ENCODE data around the gene RMRP.
"Not testable (repeated sequence)": the region's sequence is repeated elsewhere in the genome, so short reads cannot be mapped to it uniquely, and the experiment has no call there.

RMRP gene

DNA sequence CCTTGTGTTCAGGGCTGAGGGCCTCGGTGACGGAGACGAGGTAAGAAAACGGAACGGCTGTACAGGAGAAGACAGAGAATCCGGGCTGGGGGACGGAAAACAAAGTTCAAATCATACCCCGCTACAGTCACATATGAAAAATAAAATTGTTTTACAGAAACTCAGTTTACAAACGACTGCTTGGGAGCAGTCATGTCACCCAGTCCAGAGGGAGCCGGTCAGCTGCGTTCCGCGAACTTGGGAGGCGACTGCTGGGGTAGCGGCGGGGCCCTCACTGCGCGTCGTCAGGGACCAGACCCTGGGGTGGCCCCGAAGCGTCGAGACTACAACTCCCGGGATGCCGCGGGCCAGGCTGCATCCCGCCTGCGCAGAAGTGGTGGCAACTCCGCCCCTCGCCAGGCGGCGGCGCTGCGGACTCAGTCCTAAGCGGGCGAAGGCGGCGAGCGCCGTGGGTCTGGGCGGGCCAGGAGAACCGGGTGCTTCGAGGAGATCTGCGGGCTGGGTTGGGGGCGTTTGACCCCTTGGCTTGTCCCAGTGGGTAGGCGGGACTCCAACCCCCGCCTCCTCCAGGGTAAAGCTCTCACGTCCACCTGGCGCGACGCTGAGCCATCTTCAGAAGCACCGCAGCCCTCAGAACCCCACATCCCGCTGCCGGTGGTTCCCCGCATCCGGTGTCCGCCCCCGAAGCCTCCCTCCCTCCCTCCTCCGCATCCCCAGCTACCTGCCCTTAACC lies 11.1 kb downstream of the RMRP start:
- no peaks in the 10 kb centered on the region for H3K36me3 ChIP-seq (ENCODE audit: control insufficient read depth in 5 of 5, insufficient read depth in 5 of 5, low read length in 5 of 5)
- H3K9ac ChIP-seq (ENCODE audit: low read length in 5 of 5) = peak overlapping the region; percentile 75 to 95 (median 85)
- H3K27me3 ChIP-seq (ENCODE audit: control insufficient read depth in 5 of 5, insufficient read depth in 4 of 5, low read length in 5 of 5) = no peaks in the 10 kb centered on the region
- H3K4me3 ChIP-seq (ENCODE audit: low read depth in 1 of 5, low read length in 5 of 5) = peak overlapping the region; percentile 46 to 84 (median 74)
- peaks cover 3 to 71% (median 68%) of the 10 kb centered on the region in 5 donors for H3K4me1 ChIP-seq (ENCODE audit: control insufficient read depth in 5 of 5, insufficient read depth in 5 of 5, low read length in 5 of 5)
- no peaks in the 10 kb centered on the region for H3K9me3 ChIP-seq (ENCODE audit: control insufficient read depth in 5 of 5, low read length in 5 of 5)
- peak overlapping the region; percentile 98 for H3K27ac ChIP-seq (ENCODE audit: low read depth, low read length)

DNA sequence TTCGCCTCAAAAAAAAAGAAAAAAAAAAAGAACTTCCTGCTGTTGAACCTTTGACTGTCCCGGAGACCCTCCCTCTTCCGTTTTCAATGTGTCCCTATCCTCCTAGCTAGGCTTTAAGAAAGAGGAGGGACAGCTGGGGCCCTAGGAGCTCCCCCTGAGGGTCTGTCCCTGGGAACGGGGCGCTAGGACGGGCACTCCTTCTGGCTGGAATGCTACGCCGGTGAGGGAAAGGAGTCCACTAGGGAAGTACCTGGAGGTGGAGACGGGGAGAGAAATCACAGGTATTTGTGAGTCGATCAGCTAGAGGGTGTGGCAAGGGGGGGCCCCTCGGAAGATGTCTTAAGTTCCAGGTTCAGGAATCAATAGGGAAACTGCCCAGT lies 11.7 kb downstream of the RMRP start:
- peak overlapping the region; percentile 46 to 84 (median 74) for H3K4me3 ChIP-seq (ENCODE audit: low read depth in 1 of 5, low read length in 5 of 5)
- H3K4me1 ChIP-seq (ENCODE audit: control insufficient read depth in 5 of 5, insufficient read depth in 5 of 5, low read length in 5 of 5) = peaks cover 3 to 70% (median 68%) of the 10 kb centered on the region in 5 donors
- no peaks in the 10 kb centered on the region for H3K36me3 ChIP-seq (ENCODE audit: control insufficient read depth in 5 of 5, insufficient read depth in 5 of 5, low read length in 5 of 5)
- peak overlapping the region; percentile 75 to 95 (median 85) for H3K9ac ChIP-seq (ENCODE audit: low read length in 5 of 5)
- H3K9me3 ChIP-seq (ENCODE audit: control insufficient read depth in 5 of 5, low read length in 5 of 5) = no peaks in the 10 kb centered on the region
- H3K27me3 ChIP-seq (ENCODE audit: control insufficient read depth in 5 of 5, insufficient read depth in 4 of 5, low read length in 5 of 5) = no peaks in the 10 kb centered on the region
- peak overlapping the region; percentile 98 for H3K27ac ChIP-seq (ENCODE audit: low read depth, low read length)

DNA sequence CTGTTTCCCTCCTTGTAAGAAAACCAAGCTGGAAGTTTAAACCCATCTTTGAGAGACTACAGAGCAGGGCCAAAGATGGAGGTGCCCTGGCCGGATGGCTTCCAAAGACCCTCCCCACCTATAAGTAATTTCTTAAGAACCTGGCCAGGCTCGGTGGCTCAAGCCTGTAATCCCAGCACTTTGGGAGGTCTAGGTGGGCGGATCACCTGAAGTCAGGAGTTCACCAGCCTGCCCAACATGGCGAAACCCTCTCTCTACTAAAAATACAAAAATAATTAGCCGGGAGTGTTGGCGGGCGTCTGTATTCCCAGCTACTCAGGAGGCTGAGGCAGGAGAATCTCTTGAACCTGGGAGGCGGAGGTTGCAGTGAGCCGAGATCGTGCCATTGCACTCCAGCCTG lies 12.1 kb downstream of the RMRP start:
- peak overlapping the region; percentile 46 to 84 (median 74) for H3K4me3 ChIP-seq (ENCODE audit: low read depth in 1 of 5, low read length in 5 of 5)
- H3K27me3 ChIP-seq (ENCODE audit: control insufficient read depth in 5 of 5, insufficient read depth in 4 of 5, low read length in 5 of 5); H3K36me3 ChIP-seq (ENCODE audit: control insufficient read depth in 5 of 5, insufficient read depth in 5 of 5, low read length in 5 of 5); H3K9me3 ChIP-seq (ENCODE audit: control insufficient read depth in 5 of 5, low read length in 5 of 5): not testable (repeated sequence)
- H3K4me1 ChIP-seq (ENCODE audit: control insufficient read depth in 5 of 5, insufficient read depth in 5 of 5, low read length in 5 of 5) = peaks cover 3 to 66% (median 65%) of the 10 kb centered on the region in 5 donors
- H3K9ac ChIP-seq (ENCODE audit: low read length in 5 of 5) = peak overlapping the region in 4 of 5 donors; percentile 25 to 95 (median 84)
- H3K27ac ChIP-seq (ENCODE audit: low read depth, low read length) = peak overlapping the region; percentile 98

DNA sequence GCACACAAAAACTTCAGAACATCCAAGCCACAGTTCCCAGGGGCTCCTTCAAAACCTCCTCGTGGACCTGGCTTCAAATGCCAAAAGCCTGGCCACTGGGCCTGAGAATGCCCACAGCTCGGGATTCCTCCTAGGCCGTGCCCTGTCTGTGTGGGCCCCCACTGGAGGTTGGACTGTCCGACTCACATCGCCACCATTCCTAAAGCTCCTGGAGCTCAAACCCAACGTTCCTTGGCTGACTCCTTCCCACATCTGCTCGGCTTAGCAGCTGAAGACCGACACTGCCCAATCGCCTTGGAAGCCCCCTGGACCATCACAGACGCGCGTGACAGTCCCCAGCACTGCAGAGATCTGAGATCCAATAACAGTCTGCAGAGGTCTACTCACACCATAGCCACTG lies 14.8 kb downstream of the RMRP start:
- no peak overlapping the region for H3K27ac ChIP-seq (ENCODE audit: low read depth, low read length)
- no peaks in the 10 kb centered on the region for H3K9me3 ChIP-seq (ENCODE audit: control insufficient read depth in 5 of 5, low read length in 5 of 5)

DNA sequence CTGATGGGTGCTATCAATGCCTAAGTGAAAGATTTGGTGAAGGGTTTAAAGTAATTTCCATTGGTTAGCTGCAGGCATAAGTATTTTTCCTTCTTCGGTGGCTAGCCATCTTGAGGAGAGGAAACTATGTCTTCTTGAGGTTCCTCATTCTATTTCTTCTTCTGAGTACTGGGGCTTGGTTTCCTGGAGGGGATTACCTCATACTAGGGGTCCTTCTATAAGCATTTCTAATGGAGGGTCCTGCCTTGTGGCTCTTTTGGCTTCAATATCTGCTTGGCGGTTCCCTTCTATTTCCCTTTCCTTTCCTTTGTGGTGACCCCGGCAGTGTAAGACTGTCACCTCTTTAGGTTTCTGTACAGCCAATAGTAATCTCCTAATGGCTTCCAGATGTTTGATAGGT lies 16.3 kb downstream of the RMRP start:
- H3K4me3 ChIP-seq (ENCODE audit: low read depth in 1 of 5, low read length in 5 of 5); H3K9me3 ChIP-seq (ENCODE audit: control insufficient read depth in 5 of 5, low read length in 5 of 5); H3K36me3 ChIP-seq (ENCODE audit: control insufficient read depth in 5 of 5, insufficient read depth in 5 of 5, low read length in 5 of 5); H3K9ac ChIP-seq (ENCODE audit: low read length in 5 of 5); H3K27me3 ChIP-seq (ENCODE audit: control insufficient read depth in 5 of 5, insufficient read depth in 4 of 5, low read length in 5 of 5); H3K27ac ChIP-seq (ENCODE audit: low read depth, low read length): not testable (repeated sequence)
- H3K4me1 ChIP-seq (ENCODE audit: control insufficient read depth in 5 of 5, insufficient read depth in 5 of 5, low read length in 5 of 5) = peaks cover 2 to 41% (median 39%) of the 10 kb centered on the region in 5 donors

More for the DNA sequence above, 14.8 kb downstream of the RMRP start:
- Histone ChIP-seq H3K36me3 (ENCODE audit: control insufficient read depth in 5 of 5, insufficient read depth in 5 of 5, low read length in 5 of 5) (no peaks in the 10 kb centered on the region), H3K9ac (ENCODE audit: low read length in 5 of 5) (no peak overlapping the region), H3K4me3 (ENCODE audit: low read depth in 1 of 5, low read length in 5 of 5) (no peak overlapping the region), H3K4me1 (ENCODE audit: control insufficient read depth in 5 of 5, insufficient read depth in 5 of 5, low read length in 5 of 5) (peaks cover 0 to 49% (median 42%) of the 10 kb centered on the region in 5 donors), H3K27me3 (ENCODE audit: control insufficient read depth in 5 of 5, insufficient read depth in 4 of 5, low read length in 5 of 5) (no peaks in the 10 kb centered on the region)

DNA sequence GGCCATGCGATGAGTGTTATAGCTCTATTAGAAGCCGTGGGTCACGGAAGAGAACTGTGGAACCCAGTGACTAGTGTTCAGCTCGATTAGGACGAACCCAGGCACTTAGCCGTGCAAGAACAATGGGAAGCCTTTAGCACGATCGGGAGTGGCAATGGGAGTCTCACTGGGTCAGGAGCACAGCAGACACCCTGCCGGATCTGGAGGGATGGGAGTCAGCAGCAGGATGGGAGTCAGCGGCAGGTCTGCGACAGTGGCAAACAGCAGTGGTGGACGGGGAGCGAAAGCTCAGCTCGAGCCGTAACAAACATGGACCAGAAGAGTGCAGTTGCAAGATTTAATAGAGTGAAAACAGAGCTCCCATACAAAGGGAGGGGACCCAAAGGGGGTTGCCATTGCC lies 17.4 kb downstream of the RMRP start:
- not testable (repeated sequence) for H3K27ac ChIP-seq (ENCODE audit: low read depth, low read length); H3K4me3 ChIP-seq (ENCODE audit: low read depth in 1 of 5, low read length in 5 of 5); H3K9ac ChIP-seq (ENCODE audit: low read length in 5 of 5); H3K36me3 ChIP-seq (ENCODE audit: control insufficient read depth in 5 of 5, insufficient read depth in 5 of 5, low read length in 5 of 5); H3K27me3 ChIP-seq (ENCODE audit: control insufficient read depth in 5 of 5, insufficient read depth in 4 of 5, low read length in 5 of 5); H3K9me3 ChIP-seq (ENCODE audit: control insufficient read depth in 5 of 5, low read length in 5 of 5)
- peaks cover 2 to 39% (median 37%) of the 10 kb centered on the region in 5 donors for H3K4me1 ChIP-seq (ENCODE audit: control insufficient read depth in 5 of 5, insufficient read depth in 5 of 5, low read length in 5 of 5)

DNA sequence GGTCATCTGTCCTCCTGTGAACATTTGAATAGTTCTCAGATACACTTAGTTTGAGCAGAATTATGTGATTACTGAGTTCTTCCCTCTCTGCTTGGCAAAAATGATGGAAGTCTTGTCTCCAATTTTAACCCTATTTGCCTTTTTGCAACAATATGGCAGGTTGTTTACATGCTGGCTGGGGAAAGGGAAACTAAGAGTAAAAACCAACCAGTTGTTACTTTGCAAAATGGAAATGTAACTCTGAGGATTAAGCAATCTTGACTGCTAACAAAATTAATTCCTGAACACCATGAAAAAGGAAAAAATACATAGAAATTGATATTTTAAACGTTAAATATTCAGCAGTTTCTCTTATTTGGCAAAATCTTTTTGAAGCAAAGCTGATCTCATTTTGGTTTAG lies 18.2 kb downstream of the RMRP start:
- no peaks in the 10 kb centered on the region for H3K36me3 ChIP-seq (ENCODE audit: control insufficient read depth in 5 of 5, insufficient read depth in 5 of 5, low read length in 5 of 5)
- no peak overlapping the region for H3K27ac ChIP-seq (ENCODE audit: low read depth, low read length)

DNA sequence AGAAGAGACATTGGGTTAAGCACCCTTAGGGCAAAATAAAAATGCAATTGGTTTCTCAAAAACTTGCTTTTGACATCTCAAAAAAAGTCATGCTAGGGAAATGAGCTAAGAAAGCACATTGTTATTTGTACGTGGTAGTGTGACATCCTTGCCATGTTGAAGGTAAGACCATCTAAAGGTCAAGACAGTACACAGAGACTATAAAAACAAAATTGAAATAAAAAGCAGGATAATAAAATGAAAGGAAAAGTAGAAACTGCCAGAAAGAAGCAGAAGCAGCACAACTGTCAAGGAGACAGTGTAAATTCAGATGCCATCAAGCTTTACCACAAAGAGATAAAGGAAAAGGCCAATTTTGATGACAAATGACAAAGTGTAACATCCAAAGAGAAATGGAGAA lies 18.6 kb downstream of the RMRP start:
- not testable (repeated sequence) for H3K27me3 ChIP-seq (ENCODE audit: control insufficient read depth in 5 of 5, insufficient read depth in 4 of 5, low read length in 5 of 5); H3K9me3 ChIP-seq (ENCODE audit: control insufficient read depth in 5 of 5, low read length in 5 of 5); H3K4me3 ChIP-seq (ENCODE audit: low read depth in 1 of 5, low read length in 5 of 5); H3K27ac ChIP-seq (ENCODE audit: low read depth, low read length); H3K9ac ChIP-seq (ENCODE audit: low read length in 5 of 5); H3K36me3 ChIP-seq (ENCODE audit: control insufficient read depth in 5 of 5, insufficient read depth in 5 of 5, low read length in 5 of 5)
- peaks cover 2 to 36% (median 30%) of the 10 kb centered on the region in 5 donors for H3K4me1 ChIP-seq (ENCODE audit: control insufficient read depth in 5 of 5, insufficient read depth in 5 of 5, low read length in 5 of 5)

More for the DNA sequence above, 18.2 kb downstream of the RMRP start:
- peaks cover 2 to 38% (median 33%) of the 10 kb centered on the region in 5 donors for H3K4me1 ChIP-seq (ENCODE audit: control insufficient read depth in 5 of 5, insufficient read depth in 5 of 5, low read length in 5 of 5)
- H3K4me3 ChIP-seq (ENCODE audit: low read depth in 1 of 5, low read length in 5 of 5) = no peak overlapping the region
- H3K9ac ChIP-seq (ENCODE audit: low read length in 5 of 5) = no peak overlapping the region
- no peaks in the 10 kb centered on the region for H3K9me3 ChIP-seq (ENCODE audit: control insufficient read depth in 5 of 5, low read length in 5 of 5)
- H3K27me3 ChIP-seq (ENCODE audit: control insufficient read depth in 5 of 5, insufficient read depth in 4 of 5, low read length in 5 of 5) = no peaks in the 10 kb centered on the region

DNA sequence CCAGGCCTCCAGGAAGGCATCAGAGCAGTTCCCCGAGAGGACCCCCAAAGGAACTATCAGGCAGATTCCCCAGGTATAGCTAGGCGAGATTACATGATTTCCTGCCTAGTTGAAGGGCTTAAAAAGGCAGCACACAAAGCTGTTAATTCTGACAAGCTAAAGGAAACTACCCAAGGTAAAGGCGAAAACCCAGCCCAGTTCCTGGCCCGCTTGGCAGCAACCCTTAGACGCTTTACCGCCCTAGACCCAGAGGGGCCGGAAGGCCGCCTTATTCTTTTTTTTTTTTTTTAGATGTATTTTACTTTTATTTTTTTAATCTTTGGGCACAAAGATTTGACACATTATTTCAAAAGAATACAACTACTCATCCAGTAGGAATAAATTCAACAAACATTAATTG lies 19.1 kb downstream of the RMRP start:
- not testable (repeated sequence) for H3K4me3 ChIP-seq (ENCODE audit: low read depth in 1 of 5, low read length in 5 of 5); H3K9me3 ChIP-seq (ENCODE audit: control insufficient read depth in 5 of 5, low read length in 5 of 5); H3K27ac ChIP-seq (ENCODE audit: low read depth, low read length); H3K36me3 ChIP-seq (ENCODE audit: control insufficient read depth in 5 of 5, insufficient read depth in 5 of 5, low read length in 5 of 5); H3K27me3 ChIP-seq (ENCODE audit: control insufficient read depth in 5 of 5, insufficient read depth in 4 of 5, low read length in 5 of 5); H3K9ac ChIP-seq (ENCODE audit: low read length in 5 of 5)
- H3K4me1 ChIP-seq (ENCODE audit: control insufficient read depth in 5 of 5, insufficient read depth in 5 of 5, low read length in 5 of 5) = peaks cover 2 to 33% (median 27%) of the 10 kb centered on the region in 5 donors

DNA sequence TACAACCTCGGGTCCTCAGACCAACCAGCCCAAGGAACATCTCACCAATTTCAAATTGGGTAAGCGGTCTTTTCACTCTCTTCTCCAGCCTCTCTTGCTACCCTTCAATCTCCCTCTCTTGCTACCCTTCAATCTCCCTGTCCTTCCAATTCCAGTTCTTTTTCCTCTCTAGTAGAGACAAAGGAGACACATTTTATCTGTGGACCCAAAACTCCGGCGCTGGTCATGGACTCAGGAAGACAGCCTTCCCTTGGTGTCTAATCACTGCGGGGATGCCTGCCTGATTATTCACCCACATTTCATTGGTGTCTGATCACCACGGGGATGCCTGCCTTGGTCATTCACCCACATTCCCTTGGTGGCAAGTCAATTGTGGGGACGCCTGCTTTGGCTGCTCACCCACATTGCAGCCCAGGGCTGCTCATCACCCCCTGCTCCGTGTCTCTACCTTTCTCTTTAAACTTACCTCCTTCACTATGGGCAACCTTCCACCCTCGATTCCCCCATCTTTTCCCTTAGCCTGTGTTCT lies 20.3 kb downstream of the RMRP start:
- H3K27me3 ChIP-seq (ENCODE audit: control insufficient read depth in 5 of 5, insufficient read depth in 4 of 5, low read length in 5 of 5); H3K36me3 ChIP-seq (ENCODE audit: control insufficient read depth in 5 of 5, insufficient read depth in 5 of 5, low read length in 5 of 5); H3K9ac ChIP-seq (ENCODE audit: low read length in 5 of 5); H3K9me3 ChIP-seq (ENCODE audit: control insufficient read depth in 5 of 5, low read length in 5 of 5); H3K27ac ChIP-seq (ENCODE audit: low read depth, low read length); H3K4me3 ChIP-seq (ENCODE audit: low read depth in 1 of 5, low read length in 5 of 5): not testable (repeated sequence)
- H3K4me1 ChIP-seq (ENCODE audit: control insufficient read depth in 5 of 5, insufficient read depth in 5 of 5, low read length in 5 of 5) = peaks cover 2 to 26% (median 21%) of the 10 kb centered on the region in 5 donors
